HCT116 (cell line): ENCODE measurements around the gene ATP13A5.

Experiments
- ATF3 ChIP-seq: IDR thresholded peaks from 2 replicates; pipeline ENCODE4 v1.6.1; 2012
- CEBPB ChIP-seq: IDR thresholded peaks from 2 replicates; pipeline ENCODE4 v1.6.1; 2012; ENCODE audit warnings: low read depth
- EGR1 ChIP-seq: IDR thresholded peaks from 2 replicates; pipeline ENCODE4 v1.6.1; 2012; ENCODE audit warnings: low read depth
- EZH2 ChIP-seq: fragments of 200-600 bp; sonication (generic); IDR thresholded peaks from 2 replicates; pipeline ENCODE4 v1.6.1; 2017; ENCODE audit warnings: antibody characterized with exemption, mixed run types
- EZH2phosphoT487 ChIP-seq: fragments of 200-600 bp; IDR thresholded peaks from 2 replicates; pipeline ENCODE4 v1.6.1; 2018; ENCODE audit warnings: antibody characterized with exemption, borderline replicate concordance
- POLR2A ChIP-seq: IDR thresholded peaks from 2 replicates; pipeline ENCODE4 v1.7.0; 2011; ENCODE audit warnings: borderline replicate concordance; ENCODE audit not compliant: insufficient read depth, insufficient read length; ENCODE audit errors: extremely low read depth
- POLR2AphosphoS5 ChIP-seq: IDR thresholded peaks from 2 replicates; pipeline ENCODE4 v1.6.1; 2011; ENCODE audit warnings: mild to moderate bottlenecking, low read depth, low read length, moderate library complexity
- SIN3A ChIP-seq: IDR thresholded peaks from 2 replicates; pipeline ENCODE4 v1.6.1; 2012; ENCODE audit warnings: low read depth
- SRF ChIP-seq: IDR thresholded peaks from 2 replicates; pipeline ENCODE4 v1.6.1; 2012; ENCODE audit warnings: low read depth
- TCF7L2 ChIP-seq: IDR thresholded peaks from 2 replicates; pipeline ENCODE4 v1.7.0; 2011; ENCODE audit warnings: borderline replicate concordance, inconsistent platforms; ENCODE audit not compliant: insufficient read depth, insufficient read length; ENCODE audit errors: extremely low read depth
- ZNF274 ChIP-seq: fragments of 200-500 bp; sonication (Bioruptor generic); IDR thresholded peaks from 2 replicates; pipeline ENCODE4 v1.6.1; 2014; ENCODE audit warnings: mild to moderate bottlenecking, low read depth, low read length, inconsistent platforms
- TF ChIP-seq, protein P1 (sequence below), 3 experiments: fragments of 200-600 bp in 1 of 3; sonication (generic) in 1 of 3; IDR thresholded peaks in 2 of 3; conservative IDR thresholded peaks in 1 of 3; 2 replicates each; pipeline ENCODE4 v1.5.1; 2012 to 2017; ENCODE audit warnings: low read depth in 2 of 3, low read length in 2 of 3, antibody characterized with exemption in 1 of 3, borderline replicate concordance in 1 of 3, control low read depth in 1 of 3, mild to moderate bottlenecking in 1 of 3, mixed read lengths in 1 of 3, mixed run types in 1 of 3, moderate library complexity in 1 of 3; ENCODE audit not compliant: insufficient read depth in 1 of 3
- TF ChIP-seq, protein P2 (sequence below): IDR thresholded peaks from 2 replicates; pipeline ENCODE4 v1.6.1; 2012

DNA sequence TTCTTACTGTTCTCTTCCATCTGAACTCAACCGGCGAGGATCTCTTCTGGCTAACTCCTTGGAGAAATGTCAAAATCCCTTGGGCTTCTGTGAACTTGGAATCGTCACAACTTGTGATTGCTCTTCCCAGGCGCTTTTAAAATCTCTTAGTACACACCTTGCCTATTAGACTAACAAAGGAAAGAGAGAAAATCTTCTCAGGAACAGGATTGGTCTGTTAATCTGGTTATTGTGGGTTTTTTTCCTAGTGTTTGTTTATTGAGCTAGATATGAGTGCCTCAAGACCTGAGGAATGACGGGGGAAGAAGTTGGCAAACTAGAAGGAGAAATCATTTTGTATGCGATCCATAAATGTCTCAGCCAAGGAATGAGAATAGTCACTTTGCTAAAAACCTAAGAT, at the start of gene ATP13A5:
- no peak for TF ChIP-seq POLR2AphosphoS5
- TF ChIP-seq, protein P1, sequence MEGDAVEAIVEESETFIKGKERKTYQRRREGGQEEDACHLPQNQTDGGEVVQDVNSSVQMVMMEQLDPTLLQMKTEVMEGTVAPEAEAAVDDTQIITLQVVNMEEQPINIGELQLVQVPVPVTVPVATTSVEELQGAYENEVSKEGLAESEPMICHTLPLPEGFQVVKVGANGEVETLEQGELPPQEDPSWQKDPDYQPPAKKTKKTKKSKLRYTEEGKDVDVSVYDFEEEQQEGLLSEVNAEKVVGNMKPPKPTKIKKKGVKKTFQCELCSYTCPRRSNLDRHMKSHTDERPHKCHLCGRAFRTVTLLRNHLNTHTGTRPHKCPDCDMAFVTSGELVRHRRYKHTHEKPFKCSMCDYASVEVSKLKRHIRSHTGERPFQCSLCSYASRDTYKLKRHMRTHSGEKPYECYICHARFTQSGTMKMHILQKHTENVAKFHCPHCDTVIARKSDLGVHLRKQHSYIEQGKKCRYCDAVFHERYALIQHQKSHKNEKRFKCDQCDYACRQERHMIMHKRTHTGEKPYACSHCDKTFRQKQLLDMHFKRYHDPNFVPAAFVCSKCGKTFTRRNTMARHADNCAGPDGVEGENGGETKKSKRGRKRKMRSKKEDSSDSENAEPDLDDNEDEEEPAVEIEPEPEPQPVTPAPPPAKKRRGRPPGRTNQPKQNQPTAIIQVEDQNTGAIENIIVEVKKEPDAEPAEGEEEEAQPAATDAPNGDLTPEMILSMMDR (IDR thresholded peaks at IDR 0.05 in 2 of 3, conservative IDR thresholded peaks at IDR 0.05 in 1 of 3; ENCODE audit: borderline replicate concordance in 1 of 3, insufficient read depth in 1 of 3, low read depth in 2 of 3, low read length in 2 of 3): no peak
- no peak for TF ChIP-seq EZH2phosphoT487
- TF ChIP-seq EGR1: no peak
- TF ChIP-seq ATF3: no peak
- no peak for TF ChIP-seq POLR2A
- no peak for TF ChIP-seq TCF7L2
- TF ChIP-seq, protein P2, sequence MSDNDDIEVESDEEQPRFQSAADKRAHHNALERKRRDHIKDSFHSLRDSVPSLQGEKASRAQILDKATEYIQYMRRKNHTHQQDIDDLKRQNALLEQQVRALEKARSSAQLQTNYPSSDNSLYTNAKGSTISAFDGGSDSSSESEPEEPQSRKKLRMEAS: no peak
- TF ChIP-seq EZH2: no peak
- TF ChIP-seq CEBPB: no peak
- no peak for TF ChIP-seq SRF
- no peak for TF ChIP-seq SIN3A
- TF ChIP-seq ZNF274: no peak
